Mononuclear cell (primary cell): ENCODE data around the gene WNT7B. TPM values are rescaled to one million over a fixed set of nuclear protein-coding genes. Genes with fewer than 3 reads are reported as not detected.

Experiments
- H3K27me3 ChIP-seq: 2 replicates; pipeline ENCODE4 v1.6.0; 2011; ENCODE audit warnings: low read length, control low read depth; ENCODE audit not compliant: insufficient read depth
- H3K4me1 ChIP-seq: 2 replicates; pipeline ENCODE4 v1.5.1; 2011; ENCODE audit warnings: mild to moderate bottlenecking, low read length, control low read depth; ENCODE audit not compliant: insufficient read depth
- H3K4me3 ChIP-seq: 2 replicates; pipeline ENCODE4 v1.5.1; 2011; ENCODE audit warnings: mild to moderate bottlenecking, low read length, moderate library complexity
- H3K9me3 ChIP-seq: 2 replicates; pipeline ENCODE4 v1.5.1; 2011; ENCODE audit warnings: low read depth, mild to moderate bottlenecking, control low read depth, low read length
- total RNA-seq: library from RNA; depleted of rRNA; stranded (reverse); fragments of >200 nt; gene quantifications from one replicate; pipeline ENCODE4 v1.2.3, GENCODE V29; 2012

The WNT7B gene
- total RNA-seq, 1 donor: not detected

DNA sequence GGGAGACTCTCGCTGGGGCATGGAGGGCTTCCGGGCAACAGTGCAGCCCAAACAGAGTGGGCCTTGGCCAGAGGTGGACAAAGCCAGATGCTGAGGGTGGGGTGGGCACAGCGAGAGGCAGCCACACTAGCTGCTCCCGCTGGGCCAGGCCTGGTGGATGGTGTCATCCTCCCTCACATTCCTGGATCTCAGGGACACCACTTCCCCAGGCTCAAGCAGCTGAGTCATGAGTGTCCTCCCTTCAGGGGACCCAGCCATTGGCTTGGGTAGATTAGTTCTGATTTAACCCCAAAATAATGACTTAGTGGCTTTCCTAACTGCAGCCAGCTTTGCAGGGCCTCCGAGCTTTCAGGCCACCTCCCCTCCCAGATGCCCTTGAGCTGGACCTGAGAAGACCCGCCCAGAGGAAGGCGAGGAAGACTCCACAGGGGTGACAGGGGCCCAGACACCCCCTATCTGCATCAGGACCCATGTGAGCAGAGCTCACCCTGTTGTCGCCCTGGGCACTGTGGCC, 25.9 kb upstream of the WNT7B start:
- peaks cover 44% of the 10 kb centered on the region for H3K4me1 ChIP-seq
- H3K4me3 ChIP-seq: no peak overlapping the region
- no peaks in the 10 kb centered on the region for H3K9me3 ChIP-seq
- no peaks in the 10 kb centered on the region for H3K27me3 ChIP-seq

DNA sequence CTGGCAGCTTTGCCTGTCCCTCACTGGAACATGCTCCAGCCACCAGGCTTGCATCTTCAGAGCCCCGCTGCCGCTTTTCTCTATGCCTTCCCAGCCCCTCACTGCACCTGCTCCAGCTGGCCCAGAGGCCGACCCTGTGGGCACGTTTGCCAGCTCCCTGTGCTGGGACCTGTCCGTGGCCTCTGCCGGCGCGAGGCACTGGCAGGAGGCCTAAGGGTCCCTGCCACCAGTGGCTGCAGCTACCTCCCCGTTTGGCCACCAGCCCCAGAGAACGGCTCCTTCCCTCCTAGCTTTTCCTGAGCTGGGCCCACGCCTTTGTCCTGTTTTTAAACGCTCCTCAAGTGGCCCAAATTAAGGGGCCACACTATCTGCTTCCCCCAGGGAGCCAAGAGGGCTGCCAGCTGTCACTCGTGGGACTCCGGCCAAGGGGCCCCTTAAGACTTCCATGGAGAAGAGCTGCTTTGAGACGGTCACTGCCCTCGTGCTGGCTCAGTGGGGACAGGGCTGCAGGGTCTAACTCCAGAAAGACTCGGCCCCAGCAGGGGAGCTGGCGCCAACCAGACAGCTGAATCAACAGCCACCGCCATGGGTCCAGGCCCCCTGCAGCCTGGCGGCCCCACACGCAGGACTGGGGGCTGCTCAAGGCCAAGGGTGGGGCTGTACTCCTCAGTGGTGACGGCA, 24.6 kb upstream of the WNT7B start:
- Histone ChIP-seq H3K4me3 (no peak overlapping the region), H3K9me3 (no peaks in the 10 kb centered on the region), H3K4me1 (peaks cover 44% of the 10 kb centered on the region), H3K27me3 (no peaks in the 10 kb centered on the region)

DNA sequence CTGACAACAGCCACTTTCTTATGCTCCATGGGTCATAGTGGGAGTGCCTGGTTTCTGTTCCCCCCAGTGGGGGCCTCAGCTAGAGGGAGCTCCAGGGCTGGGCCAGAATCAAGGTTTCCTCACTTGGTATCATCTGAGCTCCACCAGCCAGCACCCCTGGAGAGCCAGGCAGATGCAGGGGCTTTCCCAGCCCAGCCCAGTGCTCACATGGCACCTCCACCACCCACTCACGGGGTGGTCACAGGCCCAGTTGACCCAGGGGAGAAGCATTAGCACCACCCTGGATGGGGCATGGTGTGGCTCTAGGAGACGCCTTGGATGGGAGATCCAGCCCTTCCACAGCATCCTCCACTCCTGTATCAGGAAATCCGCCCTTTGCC, 24.1 kb upstream of the WNT7B start:
- Histone ChIP-seq H3K4me1 (peaks cover 44% of the 10 kb centered on the region), H3K9me3 (no peaks in the 10 kb centered on the region), H3K27me3 (no peaks in the 10 kb centered on the region), H3K4me3 (no peak overlapping the region)

DNA sequence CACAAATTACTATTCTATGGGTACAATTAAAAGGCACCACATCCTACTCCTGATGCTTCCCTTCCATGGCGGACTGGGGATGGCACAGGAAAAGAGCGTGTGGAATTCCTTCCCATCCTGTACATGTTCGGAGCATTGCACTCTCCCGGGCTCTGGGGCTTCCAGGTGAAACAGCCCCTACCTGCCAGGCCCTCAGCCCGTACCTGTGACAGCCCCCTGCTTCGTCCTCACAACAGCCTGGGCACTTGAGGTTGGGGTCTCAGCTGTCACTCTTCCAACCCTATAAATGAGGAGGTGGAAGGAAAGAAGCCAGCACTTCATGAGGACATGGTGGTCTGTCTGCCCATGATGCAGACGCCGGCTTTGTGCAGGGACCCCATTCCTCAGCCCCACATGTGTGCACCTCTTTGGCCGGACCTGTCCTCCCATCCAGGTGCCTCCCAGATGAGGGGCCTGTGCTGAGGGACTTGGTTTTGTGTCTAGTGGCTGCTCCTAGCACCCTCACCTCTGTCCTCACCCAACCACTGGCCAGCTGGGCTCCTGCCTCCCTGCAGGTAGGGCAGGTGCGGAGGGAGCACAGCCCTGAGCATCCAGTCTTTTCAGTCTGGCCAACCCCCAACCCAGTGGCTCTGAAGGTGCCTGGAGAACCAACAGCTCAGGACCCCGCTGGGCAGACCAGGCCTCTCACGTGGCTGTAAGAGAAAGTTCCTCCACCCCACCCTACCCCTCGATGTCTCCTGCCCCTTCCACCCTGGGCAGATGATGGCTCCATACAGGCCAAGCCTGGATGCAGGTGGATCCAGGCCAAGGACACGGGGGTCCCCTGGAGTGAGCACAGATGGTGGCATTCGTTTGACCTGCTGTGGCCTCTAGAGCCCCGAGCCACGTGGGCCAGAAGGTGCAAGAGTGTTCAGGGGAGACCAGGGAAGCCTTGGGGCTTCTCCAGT, 23.4 kb upstream of the WNT7B start:
- no peaks in the 10 kb centered on the region for H3K27me3 ChIP-seq
- H3K4me1 ChIP-seq: peaks cover 50% of the 10 kb centered on the region
- H3K9me3 ChIP-seq: no peaks in the 10 kb centered on the region
- H3K4me3 ChIP-seq: no peak overlapping the region

DNA sequence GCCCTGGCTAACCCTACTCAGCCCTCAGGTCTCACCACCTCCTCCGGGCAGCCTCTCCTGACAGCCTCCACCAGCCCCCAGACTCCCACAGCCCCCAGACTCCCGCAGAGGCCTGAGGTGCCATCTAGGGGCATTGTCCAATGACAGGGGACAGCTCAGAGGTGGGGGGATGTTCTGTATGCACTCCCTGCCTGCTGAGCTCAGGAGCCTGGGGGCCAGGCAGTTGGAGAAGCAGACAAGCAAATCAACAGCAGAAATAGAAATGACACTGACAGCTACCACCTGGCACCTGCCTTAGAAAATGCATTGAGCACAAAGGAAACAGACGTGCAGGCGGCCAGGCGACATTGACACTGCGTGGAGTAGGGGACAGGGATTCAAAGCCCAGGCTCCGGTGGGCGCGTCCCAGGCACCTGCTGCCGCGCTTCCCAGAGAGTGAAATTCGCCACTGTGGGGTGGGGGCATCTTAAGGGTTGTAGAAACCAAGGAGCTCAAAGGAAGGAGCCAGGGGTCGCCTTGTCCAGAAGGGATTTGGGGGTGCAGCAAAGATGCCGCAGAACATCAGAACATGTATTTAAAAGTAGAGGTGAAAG, 22.5 kb upstream of the WNT7B start:
- H3K27me3 ChIP-seq: no peaks in the 10 kb centered on the region
- no peak overlapping the region for H3K4me3 ChIP-seq
- peaks cover 56% of the 10 kb centered on the region for H3K4me1 ChIP-seq
- H3K9me3 ChIP-seq: no peaks in the 10 kb centered on the region

DNA sequence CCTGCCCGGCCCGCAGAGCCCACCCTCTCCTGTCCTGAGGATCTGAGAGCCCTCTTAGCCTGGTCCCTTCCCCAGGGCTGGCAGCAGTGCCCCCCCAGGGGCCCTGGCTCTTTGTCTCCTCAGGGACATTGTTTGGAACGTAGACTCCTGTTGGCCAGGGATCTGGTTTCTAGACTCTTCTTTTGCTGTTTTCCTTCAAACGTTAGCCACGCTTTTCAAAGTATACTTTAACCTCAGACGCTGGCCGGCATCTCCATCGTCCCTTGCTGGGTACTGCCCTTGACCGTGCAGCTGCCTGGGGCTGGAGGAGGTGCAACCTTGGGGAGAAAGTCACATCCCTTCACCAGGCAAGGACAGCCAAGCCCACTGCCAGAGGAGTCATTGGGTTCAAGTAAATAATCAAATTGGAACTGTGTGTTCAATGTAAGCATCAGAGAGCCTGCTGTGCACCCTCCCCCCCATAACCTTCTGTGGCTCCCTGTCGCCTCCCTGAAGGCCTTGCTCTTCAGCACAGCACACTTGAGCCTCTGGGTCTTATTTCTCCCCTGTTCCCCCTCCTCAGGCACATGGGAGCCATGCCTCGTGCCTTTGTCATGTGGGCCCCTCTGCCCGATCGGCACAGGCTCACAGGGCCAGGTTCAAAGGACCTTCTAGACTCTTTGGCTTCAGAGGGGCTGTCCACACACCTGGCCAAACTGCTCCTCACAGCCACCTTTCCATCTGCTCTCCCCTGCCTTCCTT, 21.8 kb upstream of the WNT7B start:
- Histone ChIP-seq H3K4me1 (peaks cover 55% of the 10 kb centered on the region), H3K9me3 (no peaks in the 10 kb centered on the region), H3K4me3 (no peak overlapping the region), H3K27me3 (no peaks in the 10 kb centered on the region)

DNA sequence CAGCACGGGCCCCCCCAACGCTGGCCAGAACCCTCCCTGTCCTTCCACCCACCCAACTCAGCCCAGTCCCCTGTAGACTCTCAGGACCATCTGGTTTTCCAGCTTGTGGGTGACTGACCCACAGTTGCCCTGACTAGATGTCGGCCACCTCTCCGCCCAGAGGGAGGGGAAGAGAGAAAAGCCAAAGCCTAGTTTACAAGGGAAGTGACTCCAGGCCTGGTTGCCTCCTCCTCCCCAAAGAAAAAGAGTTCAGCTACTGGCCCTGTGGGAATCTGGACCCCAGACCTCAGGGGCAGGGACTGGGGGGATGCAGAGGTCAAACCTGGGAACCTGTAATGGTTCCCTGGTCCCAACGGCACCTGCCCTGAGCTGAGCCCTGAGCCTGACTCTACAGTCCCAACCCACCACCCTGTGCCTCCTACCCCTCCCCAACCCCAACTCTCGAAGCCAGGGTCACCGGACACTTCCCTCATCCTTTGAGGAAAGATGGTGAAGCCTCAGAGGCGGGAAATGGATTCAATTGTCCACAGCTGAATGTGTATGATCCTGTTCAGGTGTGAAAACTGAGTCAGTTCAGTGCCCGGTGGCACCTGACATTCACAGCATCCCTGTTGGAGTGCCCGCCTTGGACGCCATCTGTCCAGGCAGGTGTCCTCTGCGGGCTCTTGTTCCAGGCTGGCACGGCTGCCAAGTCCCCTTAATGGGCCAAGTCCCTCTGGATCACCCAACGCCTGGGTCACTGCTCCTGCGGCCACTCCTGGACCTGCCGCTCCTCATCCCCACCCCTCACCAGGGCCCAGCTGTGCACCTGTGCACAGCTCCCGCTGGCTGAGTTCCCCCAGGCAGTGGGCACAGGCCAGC, 21.0 kb upstream of the WNT7B start:
- Histone ChIP-seq H3K27me3 (no peaks in the 10 kb centered on the region), H3K4me1 (peaks cover 50% of the 10 kb centered on the region), H3K4me3 (no peak overlapping the region), H3K9me3 (no peaks in the 10 kb centered on the region)

DNA sequence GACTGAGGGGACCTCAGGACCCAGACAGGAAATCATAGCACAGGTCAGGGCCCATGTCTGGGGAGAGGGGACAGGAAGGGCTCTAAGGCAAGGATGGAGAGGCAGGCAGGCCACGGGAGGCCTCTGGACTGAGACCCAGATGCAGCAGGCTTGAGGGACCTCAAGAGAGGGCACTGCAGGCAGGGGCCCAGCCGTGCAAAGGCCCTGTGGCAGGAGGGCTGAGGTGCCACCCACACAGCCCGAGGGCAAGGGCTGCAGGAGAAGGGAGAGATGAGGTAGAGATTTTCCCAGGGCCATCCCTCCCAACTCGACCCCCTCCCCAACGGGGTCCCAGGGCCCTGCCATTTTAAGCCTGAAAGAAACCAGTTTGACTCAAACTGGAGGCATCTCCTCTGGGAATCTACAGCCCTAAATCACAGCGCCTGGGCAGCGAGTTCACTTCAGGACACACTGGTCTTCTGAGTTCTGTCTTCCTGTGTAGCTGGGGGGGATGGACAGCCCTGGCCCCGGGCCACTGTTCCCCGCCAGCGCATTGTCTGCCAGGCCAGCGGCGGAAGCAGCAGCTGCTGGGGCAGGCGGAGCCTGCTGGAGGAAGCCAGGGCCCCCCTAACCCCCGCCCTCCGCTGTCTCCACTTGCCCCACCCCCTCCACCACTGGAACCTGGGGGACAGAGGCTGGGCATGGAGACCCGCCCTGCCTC, 20.3 kb upstream of the WNT7B start:
- Histone ChIP-seq H3K4me3 (no peak overlapping the region), H3K27me3 (no peaks in the 10 kb centered on the region), H3K9me3 (no peaks in the 10 kb centered on the region), H3K4me1 (peaks cover 45% of the 10 kb centered on the region)

DNA sequence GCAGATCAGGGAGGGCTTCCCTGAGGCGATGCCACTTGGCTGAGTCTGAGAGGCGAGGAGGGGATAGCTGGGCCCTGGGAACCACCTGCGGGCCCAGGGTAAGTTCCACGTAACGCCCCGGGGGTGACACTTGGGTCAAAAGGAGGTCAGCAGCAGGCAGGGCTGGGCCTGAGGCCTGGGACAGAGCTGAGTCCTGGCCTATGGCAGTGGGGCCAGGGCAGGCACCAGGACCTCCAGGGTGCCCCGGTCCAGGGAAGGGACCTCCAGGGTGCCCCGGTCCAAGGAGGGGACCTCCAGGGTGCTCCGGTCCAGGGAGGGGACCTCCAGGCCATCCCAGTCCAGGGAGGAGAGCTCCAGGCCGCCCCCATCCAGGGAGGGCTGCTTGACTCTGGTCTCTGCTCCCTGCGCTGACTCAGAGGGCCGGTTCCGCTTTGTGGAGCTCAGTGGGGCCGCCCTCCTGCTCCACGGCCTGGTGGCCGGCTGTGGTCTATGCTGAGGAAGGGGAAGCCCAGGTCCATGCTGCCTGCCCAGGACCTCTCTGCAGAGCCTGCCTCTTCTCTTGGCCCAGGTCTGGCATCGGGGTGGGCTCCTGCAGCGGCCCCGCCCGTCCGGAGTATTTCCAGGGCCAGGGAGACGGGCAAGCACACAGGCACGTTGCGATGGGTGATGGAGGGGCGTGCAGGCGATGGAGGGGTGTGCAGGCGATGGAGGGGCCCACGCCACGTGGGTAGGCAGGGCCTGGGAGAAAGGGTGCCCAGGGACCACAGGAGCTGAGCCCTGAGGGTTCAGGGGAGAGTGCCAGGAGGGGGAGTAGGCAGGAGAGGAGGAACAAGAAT, 19.5 kb upstream of the WNT7B start:
- Histone ChIP-seq H3K9me3 (no peaks in the 10 kb centered on the region), H3K27me3 (no peaks in the 10 kb centered on the region), H3K4me3 (no peak overlapping the region), H3K4me1 (peaks cover 45% of the 10 kb centered on the region)

DNA sequence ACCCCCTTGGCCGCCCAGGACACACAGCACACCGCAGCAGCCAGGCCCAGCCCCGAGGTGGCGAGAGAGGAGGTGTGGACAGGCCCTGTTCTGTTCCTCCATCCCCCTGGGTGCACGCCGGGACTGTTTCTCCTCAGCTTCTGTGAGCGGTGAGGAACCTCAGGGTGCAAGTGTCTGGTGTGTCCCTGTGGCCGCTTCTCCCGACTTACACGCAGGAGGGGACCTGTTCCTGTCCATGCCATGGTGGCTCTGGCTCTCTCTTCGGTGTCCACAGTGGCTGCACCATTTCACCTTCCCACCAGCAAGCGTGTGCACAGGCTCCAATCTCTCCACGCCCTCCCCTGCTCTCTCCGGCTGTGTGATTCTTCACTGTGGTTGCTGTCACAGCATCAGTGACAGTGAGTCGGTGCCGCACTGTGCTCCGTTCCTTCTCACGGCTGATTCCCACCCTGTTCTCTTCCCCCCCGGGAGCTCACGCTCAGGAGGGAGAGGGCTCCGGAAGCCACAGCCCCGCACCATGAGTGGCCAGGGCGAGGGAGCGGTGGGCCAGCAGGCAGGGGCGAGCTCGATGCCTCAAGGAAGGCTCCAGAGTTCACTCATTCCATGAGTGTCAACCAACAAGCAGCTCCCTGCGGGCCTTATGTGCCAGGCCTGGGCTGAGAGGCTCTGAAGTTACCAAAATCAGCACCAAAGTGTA, 18.6 kb upstream of the WNT7B start:
- Histone ChIP-seq H3K9me3 (no peaks in the 10 kb centered on the region), H3K4me1 (peaks cover 45% of the 10 kb centered on the region), H3K27me3 (no peaks in the 10 kb centered on the region), H3K4me3 (no peak overlapping the region)

DNA sequence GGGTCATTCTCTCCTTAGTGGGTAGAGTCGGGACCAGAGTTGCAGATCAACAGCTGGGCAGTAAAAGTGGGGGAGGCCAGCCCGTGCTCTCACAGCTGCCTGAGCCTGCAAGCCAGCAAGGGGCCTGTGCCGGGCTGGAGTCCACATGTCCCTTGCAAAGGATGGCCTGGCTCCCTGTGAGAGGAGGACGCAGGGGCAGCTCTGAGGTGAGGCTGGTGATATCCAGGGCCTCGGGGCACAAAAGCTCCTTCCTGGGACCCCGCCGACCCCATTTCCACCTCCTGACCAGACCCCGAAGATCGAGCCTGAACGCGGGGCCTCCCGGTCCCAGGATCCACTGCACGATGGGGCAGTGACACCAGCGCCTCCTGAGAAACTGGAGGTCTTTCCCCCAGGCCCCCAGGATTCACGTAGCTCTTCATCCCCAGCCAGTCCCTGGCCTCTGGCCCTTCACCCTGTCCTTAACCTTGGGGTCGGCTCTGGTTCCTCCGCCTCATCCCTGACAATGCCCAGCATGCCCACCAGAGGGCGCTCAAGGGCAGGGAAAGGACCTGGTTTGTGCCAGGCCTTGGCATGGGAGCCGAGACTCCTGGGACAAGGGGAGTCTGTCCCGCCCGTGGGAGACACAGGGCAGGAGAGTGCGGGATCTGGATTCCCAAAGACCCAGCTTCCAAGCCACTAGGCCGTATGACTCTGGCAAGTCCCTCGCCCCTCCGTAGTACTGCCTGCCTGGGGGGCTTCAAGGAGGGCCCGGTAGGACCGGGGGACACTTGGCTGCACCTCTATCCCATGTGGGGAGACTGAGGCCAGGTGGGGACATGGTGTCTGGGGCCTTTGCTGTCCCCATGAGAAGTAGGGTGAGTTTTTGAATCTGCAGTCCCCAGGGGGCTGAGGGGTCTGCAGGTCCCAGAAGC, 17.8 kb upstream of the WNT7B start:
- Histone ChIP-seq H3K4me1 (peaks cover 45% of the 10 kb centered on the region), H3K9me3 (no peaks in the 10 kb centered on the region), H3K4me3 (no peak overlapping the region), H3K27me3 (no peaks in the 10 kb centered on the region)

DNA sequence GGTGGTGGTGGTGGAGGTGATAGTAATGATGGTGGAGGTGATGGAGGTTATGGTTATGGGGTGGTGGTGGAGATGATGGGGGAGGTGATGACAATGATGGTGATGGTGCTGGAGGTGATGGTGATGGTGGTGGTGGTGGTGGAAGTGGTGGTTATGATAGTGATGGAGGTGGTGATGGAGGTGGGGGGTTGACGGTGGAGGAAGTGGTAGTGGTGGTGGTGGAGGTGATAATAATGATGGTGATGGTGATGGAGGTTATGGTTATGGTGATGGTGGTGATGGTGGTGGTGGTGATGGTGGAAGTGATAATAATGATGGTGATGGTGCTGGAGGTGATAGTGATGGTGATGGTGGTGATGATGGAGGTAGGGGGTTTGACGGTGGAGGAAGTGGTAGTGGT, 16.9 kb upstream of the WNT7B start:
- no peak overlapping the region for H3K4me3 ChIP-seq
- H3K27me3 ChIP-seq: no peaks in the 10 kb centered on the region
- no peaks in the 10 kb centered on the region for H3K9me3 ChIP-seq
- peaks cover 45% of the 10 kb centered on the region for H3K4me1 ChIP-seq
